ENCODE data around the gene RHOB. TPM values are rescaled to one million over a fixed set of nuclear protein-coding genes. Genes with fewer than 3 reads are reported as not detected.
"Not testable (repeated sequence)": the region's sequence is repeated elsewhere in the genome, so short reads cannot be mapped to it uniquely, and the experiment has no call there.

The RHOB gene
- polyA plus RNA-seq, 1 experiment: 45.5 TPM

DNA sequence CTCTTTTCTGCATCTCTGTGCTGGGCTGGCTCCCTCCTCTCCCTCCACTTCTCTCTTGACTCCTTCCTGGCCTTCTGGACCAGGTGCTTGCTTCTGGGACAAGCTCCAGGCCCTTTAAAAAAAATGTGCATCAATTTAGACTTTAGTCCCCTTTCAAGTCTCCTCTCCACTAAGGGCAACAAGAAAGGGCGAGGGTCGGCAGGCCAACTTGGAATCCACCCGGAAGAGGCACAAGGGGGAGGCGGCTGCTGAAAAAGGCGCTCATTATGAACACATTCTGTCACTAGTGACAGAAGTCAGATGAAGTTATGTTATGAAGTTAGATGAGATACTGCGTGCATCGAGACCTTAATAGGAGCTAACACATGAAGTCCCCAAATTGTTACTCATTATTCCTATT lies 13.6 kb upstream of the RHOB start:
- CTCF ChIA-PET: interaction anchor here (1.1 to 4.9 kb wide), 6 partner anchors 11 to 218 kb away, joined by 3 to 33 read pairs (median 4); no protein-coding TSS in a partner anchor
- no peak overlapping the region for H3K27ac ChIP-seq (ENCODE audit: low read depth, low read length)
- TF ChIP-seq, protein P1, sequence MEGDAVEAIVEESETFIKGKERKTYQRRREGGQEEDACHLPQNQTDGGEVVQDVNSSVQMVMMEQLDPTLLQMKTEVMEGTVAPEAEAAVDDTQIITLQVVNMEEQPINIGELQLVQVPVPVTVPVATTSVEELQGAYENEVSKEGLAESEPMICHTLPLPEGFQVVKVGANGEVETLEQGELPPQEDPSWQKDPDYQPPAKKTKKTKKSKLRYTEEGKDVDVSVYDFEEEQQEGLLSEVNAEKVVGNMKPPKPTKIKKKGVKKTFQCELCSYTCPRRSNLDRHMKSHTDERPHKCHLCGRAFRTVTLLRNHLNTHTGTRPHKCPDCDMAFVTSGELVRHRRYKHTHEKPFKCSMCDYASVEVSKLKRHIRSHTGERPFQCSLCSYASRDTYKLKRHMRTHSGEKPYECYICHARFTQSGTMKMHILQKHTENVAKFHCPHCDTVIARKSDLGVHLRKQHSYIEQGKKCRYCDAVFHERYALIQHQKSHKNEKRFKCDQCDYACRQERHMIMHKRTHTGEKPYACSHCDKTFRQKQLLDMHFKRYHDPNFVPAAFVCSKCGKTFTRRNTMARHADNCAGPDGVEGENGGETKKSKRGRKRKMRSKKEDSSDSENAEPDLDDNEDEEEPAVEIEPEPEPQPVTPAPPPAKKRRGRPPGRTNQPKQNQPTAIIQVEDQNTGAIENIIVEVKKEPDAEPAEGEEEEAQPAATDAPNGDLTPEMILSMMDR (IDR thresholded peaks at IDR 0.05; ENCODE audit: low read depth, low read length): no peak
- peaks cover 4% of the 10 kb centered on the region for H3K27me3 ChIP-seq (ENCODE audit: control insufficient read depth, insufficient read depth, low read length)
- DNase-seq (ENCODE audit: low read depth, low spot score): no peak
- H3K4me3 ChIP-seq (ENCODE audit: low read depth, low read length): no peak overlapping the region
- H3K9me3 ChIP-seq (ENCODE audit: control insufficient read depth, insufficient read depth, low read length): no peaks in the 10 kb centered on the region
- POLR2A ChIA-PET: interaction anchor here (0.9 kb wide), 1 partner anchor 14 kb away, joined by 6 read pairs; the partner anchor contains the start of gene RHOB

DNA sequence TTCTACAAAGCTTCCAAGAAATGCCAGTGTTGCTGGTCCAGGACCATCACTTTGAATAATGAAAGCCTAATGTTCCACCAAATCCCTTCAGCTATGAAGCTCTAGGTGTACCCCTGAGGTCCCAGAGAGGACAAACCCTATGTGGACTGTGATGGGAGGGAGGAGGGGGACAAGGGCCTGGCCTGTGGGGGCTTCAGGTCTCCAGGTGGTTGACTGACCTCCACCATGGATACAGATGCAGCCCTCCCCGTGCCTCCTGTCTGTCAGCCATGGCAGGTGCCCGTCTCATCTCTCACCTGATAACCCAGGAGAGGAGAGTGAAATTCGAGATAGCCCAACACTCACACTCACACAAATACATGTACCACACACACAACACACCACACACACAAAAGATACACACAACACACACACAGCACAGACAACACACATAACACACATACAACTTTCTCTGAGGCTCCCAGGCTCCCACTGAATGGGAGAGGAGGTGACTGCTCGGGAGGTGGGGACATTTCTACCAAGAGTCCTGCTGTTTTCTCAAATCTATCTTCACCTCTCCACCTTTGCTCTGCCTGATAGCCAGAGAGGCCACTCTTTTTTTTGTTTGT lies 12.8 kb upstream of the RHOB start:
- TF ChIP-seq, protein P1 (IDR thresholded peaks at IDR 0.05; ENCODE audit: low read depth, low read length): no peak
- Histone ChIP-seq H3K9me3 (ENCODE audit: control insufficient read depth, insufficient read depth, low read length) (no peaks in the 10 kb centered on the region), H3K4me3 (ENCODE audit: low read depth, low read length) (no peak overlapping the region), H3K27me3 (ENCODE audit: control insufficient read depth, insufficient read depth, low read length) (peaks cover 4% of the 10 kb centered on the region), H3K27ac (ENCODE audit: low read depth, low read length) (no peak overlapping the region)
- DNase-seq (ENCODE audit: low read depth, low spot score): no peak
- ChIA-PET POLR2A (interaction anchor here (0.6 kb wide), 1 partner anchor 8 kb away, joined by 4 read pairs; no protein-coding TSS in a partner anchor), CTCF (interaction anchor here (1.2 to 4.9 kb wide), 3 partner anchors 23 to 217 kb away, joined by 4 to 33 read pairs (median 14); no protein-coding TSS in a partner anchor)

DNA sequence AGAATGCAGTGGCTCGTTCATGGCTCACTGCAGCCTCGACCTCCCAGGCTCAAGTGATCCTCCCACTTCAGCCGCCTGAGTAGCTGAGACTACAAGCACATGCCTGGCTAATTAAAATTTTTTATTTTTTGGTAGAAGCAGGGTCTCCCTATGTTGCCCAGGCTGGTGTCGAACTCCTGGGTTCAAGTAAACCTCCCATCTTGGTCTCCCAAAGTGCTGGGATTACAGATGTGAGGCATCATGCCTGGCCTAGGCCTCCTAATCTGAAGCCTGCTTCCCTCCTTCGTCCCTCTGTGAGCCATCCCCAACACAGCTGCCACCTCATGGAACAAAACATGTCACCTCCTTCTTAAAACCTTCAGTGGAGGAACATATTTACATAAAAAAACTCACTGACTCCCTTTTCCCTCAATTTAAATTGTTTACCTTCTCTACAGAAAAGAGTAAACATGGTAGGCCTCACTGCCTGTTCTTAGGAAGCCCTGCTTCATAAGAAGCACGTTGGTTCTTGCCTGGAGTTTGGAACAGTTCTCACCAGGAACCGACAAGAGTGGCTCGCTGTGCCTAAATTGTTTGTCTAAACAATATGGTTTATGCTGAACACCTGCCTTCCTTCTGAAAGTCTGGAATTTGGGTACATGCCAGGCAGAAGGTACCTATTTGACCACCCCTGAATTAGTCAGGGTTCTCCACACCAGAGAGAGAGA lies 12.1 kb upstream of the RHOB start:
- CTCF ChIA-PET: interaction anchor here (1.2 to 1.4 kb wide), 2 partner anchors 23 to 209 kb away, joined by 3 to 4 read pairs; no protein-coding TSS in a partner anchor
- H3K9me3 ChIP-seq (ENCODE audit: control insufficient read depth, insufficient read depth, low read length): no peaks in the 10 kb centered on the region
- TF ChIP-seq, protein P1 (IDR thresholded peaks at IDR 0.05; ENCODE audit: low read depth, low read length): no peak
- H3K27me3 ChIP-seq (ENCODE audit: control insufficient read depth, insufficient read depth, low read length): peaks cover 4% of the 10 kb centered on the region
- POLR2A ChIA-PET: no interaction called here
- no peak overlapping the region for H3K27ac ChIP-seq (ENCODE audit: low read depth, low read length)
- DNase-seq (ENCODE audit: low read depth, low spot score): no peak
- H3K4me3 ChIP-seq (ENCODE audit: low read depth, low read length): no peak overlapping the region

DNA sequence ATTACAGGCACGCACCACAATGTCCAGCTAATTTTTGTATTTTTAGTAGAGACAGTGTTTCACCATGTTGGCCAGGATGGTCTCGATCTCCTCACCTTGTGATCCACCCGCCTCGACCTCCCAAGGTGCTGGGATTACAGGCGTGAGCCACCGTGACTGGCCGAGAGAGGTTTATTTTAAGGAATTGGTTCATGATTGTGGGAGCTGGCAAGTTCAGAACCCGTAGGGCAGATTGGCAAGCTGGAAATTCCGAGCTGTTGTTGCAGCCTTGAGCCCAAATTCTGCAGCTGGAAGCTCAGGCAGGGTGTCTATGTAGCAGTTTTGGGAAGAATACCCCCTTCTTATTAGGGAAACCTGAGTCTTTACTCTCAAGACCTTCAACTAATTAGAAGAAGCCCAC lies 11.4 kb upstream of the RHOB start:
- H3K4me3 ChIP-seq (ENCODE audit: low read depth, low read length); H3K27ac ChIP-seq (ENCODE audit: low read depth, low read length); H3K27me3 ChIP-seq (ENCODE audit: control insufficient read depth, insufficient read depth, low read length); DNase-seq (ENCODE audit: low read depth, low spot score); H3K9me3 ChIP-seq (ENCODE audit: control insufficient read depth, insufficient read depth, low read length): not testable (repeated sequence)
- ChIA-PET POLR2A (interaction anchor here (4.4 kb wide), 1 partner anchor 12 kb away, joined by 27 read pairs; the partner anchor contains the start of gene RHOB), CTCF (interaction anchor here (1.2 to 1.4 kb wide), 2 partner anchors 24 to 208 kb away, joined by 3 to 4 read pairs; no protein-coding TSS in a partner anchor)

DNA sequence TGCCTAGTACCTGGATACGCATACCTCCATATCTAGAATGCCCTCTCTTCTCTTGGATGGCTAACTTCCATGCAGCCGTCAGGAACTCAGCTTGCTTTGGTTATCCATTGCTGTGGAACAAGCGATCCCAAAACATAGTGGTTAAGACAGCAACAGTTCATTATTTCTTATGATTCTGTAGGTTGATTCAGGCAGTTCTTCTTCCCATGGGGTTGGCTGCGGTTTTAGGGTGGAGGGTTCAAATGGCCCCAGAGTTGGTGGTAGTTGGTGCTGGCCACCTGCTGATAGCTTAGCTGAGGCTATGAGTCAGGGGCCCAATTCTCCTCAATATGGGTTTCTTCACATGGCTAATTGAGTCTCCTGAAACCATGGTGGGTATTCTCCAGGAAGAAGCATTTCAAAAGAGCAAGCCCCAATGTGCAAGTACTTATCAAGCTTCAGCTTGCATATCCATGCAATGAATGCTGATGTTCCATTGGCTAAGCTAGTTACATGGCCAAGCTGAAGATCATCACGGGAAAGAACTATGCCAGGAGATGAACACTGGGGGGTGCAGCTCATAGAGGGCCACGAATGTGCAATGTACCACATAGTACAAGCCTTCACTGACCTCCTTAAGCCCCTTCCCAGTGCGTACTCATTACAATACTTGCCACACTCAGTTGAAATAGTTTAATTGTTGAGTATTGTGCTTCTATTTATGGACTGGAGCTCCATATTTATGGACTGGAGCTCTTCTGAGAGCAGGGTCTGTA lies 10.0 kb upstream of the RHOB start:
- TF ChIP-seq, protein P1 (IDR thresholded peaks at IDR 0.05; ENCODE audit: low read depth, low read length): no peak
- ChIA-PET POLR2A (interaction anchor here (4.4 kb wide), 1 partner anchor 10 kb away, joined by 27 read pairs; the partner anchor contains the start of gene RHOB), CTCF (interaction anchor here (0.6 to 6.7 kb wide), 8 partner anchors 13 to 214 kb away, joined by 3 to 83 read pairs (median 4); partner anchors contain the start of gene HS1BP3)
- no peak overlapping the region for H3K27ac ChIP-seq (ENCODE audit: low read depth, low read length)
- H3K27me3 ChIP-seq (ENCODE audit: control insufficient read depth, insufficient read depth, low read length): peaks cover 4% of the 10 kb centered on the region
- no peak for DNase-seq (ENCODE audit: low read depth, low spot score)
- H3K9me3 ChIP-seq (ENCODE audit: control insufficient read depth, insufficient read depth, low read length): no peaks in the 10 kb centered on the region
- H3K4me3 ChIP-seq (ENCODE audit: low read depth, low read length): no peak overlapping the region
